ENCODE results near the gene PLP1.

GRCh38 chrX:103794119-103794518, 17.5 kb downstream of the PLP1 start:
- no peak for TF ChIP-seq EZH2phosphoT487 (IDR thresholded peaks at IDR 0.05; ENCODE audit: insufficient read depth, low read depth)
- no peak for TF ChIP-seq EZH2 (IDR thresholded peaks at IDR 0.05; ENCODE audit: insufficient read depth, poor library complexity, severe bottlenecking)

Measured in GM23248 (cell line).